Nephron progenitor cell (in vitro differentiated cells): ENCODE results near the gene GLIPR2.
"Not testable (repeated sequence)": the region's sequence is repeated elsewhere in the genome, so short reads cannot be mapped to it uniquely, and the experiment has no call there.

Source experiments
- DNase-seq: peaks from one replicate; pipeline ENCODE4 v3.0.0; 2021
- H3K27ac Mint-ChIP-seq: 2 replicates; pipeline ENCODE4 v1.8.0; 2021; ENCODE audit warnings: mild to moderate bottlenecking, moderate library complexity, mixed read lengths
- H3K27me3 Mint-ChIP-seq: 2 replicates; pipeline ENCODE4 v1.8.0; 2021; ENCODE audit warnings: mild to moderate bottlenecking, low read depth, mixed read lengths; ENCODE audit not compliant: poor library complexity
- H3K36me3 Mint-ChIP-seq: 2 replicates; pipeline ENCODE4 v1.8.0; 2021; ENCODE audit warnings: low read depth, mixed read lengths
- H3K4me1 Mint-ChIP-seq: 2 replicates; pipeline ENCODE4 v1.8.0; 2021; ENCODE audit warnings: mixed read lengths
- H3K4me3 Mint-ChIP-seq: 2 replicates; pipeline ENCODE4 v1.8.0; 2021; ENCODE audit warnings: mild to moderate bottlenecking, moderate library complexity, mixed read lengths
- H3K9me3 Mint-ChIP-seq: 2 replicates; pipeline ENCODE4 v1.8.0; 2021; ENCODE audit warnings: mild to moderate bottlenecking, moderate library complexity, mixed read lengths
- TF ChIP-seq, protein P1 (sequence below): fragments of 200-600 bp; sonication (generic); IDR thresholded peaks from 2 replicates; pipeline ENCODE4 v1.5.0; 2021; ENCODE audit warnings: antibody characterized with exemption

The GLIPR2 gene

DNA sequence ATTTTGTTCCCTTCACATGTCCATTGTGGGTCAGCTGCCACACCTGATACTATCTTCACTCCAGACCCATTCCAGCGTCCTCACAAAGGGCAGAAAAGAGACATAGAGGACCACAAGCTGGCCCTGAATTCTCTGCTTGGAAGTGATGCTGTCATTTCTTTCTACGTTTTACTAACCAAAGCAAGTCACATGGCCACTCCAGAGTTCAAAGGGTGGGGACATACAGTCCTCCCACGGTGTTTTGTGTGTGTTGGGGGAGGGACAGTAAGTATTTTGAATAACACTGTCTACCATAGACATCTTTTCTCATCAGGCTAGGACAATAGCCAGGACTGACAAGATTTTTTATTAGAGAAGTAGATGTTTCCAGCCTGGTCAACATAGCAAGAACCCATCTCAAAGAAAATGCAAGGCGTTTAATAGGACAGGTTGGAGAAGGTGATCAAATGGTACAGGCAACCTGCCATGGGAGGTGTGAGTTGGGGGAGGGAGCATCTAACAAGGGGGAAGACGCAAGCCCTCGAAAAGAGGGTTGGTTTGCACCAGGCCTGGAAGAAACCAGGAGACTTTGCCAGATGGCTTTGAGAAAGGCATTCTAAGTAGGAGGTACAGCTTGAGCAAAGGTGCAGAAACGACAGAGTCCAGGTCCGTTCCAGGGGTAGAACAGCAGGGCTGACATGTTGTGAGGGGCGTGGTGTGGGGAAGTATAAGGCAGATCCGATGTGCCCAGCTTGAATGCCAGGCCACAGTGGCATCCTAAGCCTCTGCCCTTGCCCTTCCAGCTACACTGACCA, 11.3 kb upstream of the GLIPR2 start:
- Mint-ChIP-seq H3K27me3 (peaks cover 11% of the 10 kb centered on the region), H3K4me3 (no peak overlapping the region), H3K4me1 (peaks cover 15% of the 10 kb centered on the region), H3K27ac (no peak overlapping the region), H3K9me3 (no peaks in the 10 kb centered on the region), H3K36me3 (peaks cover 21% of the 10 kb centered on the region)
- TF ChIP-seq, protein P1, sequence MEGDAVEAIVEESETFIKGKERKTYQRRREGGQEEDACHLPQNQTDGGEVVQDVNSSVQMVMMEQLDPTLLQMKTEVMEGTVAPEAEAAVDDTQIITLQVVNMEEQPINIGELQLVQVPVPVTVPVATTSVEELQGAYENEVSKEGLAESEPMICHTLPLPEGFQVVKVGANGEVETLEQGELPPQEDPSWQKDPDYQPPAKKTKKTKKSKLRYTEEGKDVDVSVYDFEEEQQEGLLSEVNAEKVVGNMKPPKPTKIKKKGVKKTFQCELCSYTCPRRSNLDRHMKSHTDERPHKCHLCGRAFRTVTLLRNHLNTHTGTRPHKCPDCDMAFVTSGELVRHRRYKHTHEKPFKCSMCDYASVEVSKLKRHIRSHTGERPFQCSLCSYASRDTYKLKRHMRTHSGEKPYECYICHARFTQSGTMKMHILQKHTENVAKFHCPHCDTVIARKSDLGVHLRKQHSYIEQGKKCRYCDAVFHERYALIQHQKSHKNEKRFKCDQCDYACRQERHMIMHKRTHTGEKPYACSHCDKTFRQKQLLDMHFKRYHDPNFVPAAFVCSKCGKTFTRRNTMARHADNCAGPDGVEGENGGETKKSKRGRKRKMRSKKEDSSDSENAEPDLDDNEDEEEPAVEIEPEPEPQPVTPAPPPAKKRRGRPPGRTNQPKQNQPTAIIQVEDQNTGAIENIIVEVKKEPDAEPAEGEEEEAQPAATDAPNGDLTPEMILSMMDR, result no peak
- no peak for DNase-seq

DNA sequence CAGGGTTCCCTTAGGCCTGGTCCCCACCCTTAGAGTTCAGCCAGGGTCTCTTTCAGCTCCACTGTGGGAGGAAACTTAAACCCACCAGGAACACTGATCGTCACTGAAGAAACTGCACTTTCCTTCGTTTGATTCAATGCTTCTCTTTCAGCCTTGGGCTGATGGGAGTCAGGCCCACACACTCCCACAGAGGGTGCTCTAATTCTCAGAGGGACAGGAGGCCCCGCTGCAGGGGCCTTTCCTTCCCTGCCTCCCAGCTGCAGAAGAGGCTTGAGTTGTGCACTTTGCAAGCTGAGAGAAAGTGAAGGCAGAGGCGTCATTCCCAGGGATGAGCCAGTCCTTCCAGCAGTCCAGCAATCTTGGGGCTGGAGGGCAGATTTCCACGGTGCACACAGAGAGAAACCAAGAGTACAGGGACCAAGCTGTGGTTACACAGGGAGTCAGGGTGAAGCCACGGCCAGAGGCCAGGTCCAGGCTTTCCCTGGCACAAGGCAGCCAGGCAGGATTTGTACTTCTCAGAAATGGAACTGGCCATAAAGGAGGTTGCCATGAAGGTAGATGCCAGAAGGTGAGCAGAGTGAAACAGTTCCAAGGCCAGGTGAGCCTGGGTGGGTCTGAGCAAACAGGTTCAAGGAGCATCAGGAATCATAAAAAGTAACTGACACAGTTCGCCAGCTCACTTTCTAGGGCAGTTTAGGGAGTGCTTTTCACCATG, 10.4 kb upstream of the GLIPR2 start:
- TF ChIP-seq, protein P1, result no peak
- Mint-ChIP-seq H3K27ac (peak overlapping the region; percentile 64), H3K27me3 (peaks cover 12% of the 10 kb centered on the region), H3K36me3 (peaks cover 17% of the 10 kb centered on the region), H3K4me1 (peaks cover 15% of the 10 kb centered on the region), H3K9me3 (no peaks in the 10 kb centered on the region), H3K4me3 (no peak overlapping the region)
- DNase-seq, result no peak

DNA sequence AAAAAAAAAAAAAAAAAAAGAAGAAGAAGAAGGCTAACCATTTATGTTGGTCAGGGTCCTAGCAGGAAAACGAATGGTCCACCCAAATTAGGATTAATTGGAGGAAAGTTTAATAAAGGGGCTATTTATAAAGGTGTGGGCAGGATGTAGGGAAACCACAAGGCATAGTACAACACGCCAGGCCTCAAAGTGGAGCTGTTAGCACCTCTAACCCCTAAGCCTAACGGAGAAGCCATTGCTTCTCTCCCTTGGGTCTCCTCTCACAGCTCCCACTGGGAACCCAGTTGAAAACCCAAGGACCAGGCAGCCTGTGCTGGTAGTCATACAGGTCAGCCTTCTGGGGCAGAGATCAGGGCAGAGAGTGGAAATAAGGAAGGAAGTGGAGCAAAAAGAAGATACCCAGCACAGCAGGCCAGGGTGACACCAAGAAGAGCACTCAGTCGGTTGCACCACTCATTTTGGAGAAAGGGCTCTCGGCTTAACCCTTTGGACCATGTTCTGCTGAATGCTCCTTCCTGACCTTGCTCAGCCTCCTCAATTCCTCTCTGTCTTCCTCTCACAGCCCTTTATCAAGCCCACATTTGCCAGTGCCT, 8.8 kb upstream of the GLIPR2 start:
- TF ChIP-seq, protein P1, result no peak
- Mint-ChIP-seq H3K36me3 (peaks cover 4% of the 10 kb centered on the region), H3K4me1 (peaks cover 15% of the 10 kb centered on the region), H3K27ac (no peak overlapping the region), H3K4me3 (no peak overlapping the region), H3K9me3 (no peaks in the 10 kb centered on the region), H3K27me3 (peaks cover 28% of the 10 kb centered on the region)
- DNase-seq, result no peak

DNA sequence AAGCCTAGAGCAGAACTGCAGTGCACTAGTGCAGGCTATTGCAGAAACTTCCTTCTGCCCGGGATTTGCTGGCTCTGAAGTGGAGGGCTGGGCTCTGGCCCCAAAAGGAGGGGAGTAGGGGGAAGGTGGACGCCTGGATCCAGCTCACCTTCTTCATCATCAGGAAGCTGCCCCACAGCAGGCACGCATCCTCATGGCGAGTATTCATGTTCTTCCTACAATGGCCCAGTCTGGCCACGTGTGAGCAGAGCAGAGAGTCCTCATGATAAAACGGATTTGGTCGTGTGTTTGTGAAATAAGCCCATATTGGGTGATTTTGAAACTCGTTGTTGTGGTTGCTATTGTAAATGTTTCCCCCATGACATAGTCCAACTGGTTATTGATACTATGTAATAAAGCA, 8.2 kb upstream of the GLIPR2 start:
- Mint-ChIP-seq H3K4me1 (peaks cover 15% of the 10 kb centered on the region), H3K9me3 (no peaks in the 10 kb centered on the region), H3K27ac (no peak overlapping the region), H3K27me3 (peaks cover 33% of the 10 kb centered on the region), H3K36me3 (no peaks in the 10 kb centered on the region), H3K4me3 (no peak overlapping the region)
- TF ChIP-seq, protein P1, result no peak
- no peak for DNase-seq

DNA sequence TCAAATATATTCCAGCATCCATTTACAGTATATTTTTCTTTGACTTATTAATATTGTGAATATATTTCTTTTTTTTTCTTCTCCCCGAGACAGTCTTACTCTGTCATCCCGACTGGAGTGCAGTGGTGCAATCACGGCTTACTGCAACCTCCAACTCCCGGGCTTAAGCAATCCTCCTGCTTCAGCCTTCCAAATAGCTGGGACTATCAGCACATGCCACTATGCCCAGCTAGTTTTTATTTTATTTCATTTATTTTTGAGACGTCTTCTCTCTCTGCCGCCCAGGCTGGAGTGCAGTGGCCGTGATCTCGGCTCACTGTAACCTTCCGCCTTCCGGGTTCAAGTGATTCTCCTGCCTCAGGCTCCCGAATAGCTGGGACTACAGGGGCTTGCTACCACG, 7.4 kb upstream of the GLIPR2 start:
- no peak for DNase-seq
- TF ChIP-seq, protein P1, result no peak
- Mint-ChIP-seq H3K4me3 (no peak overlapping the region), H3K4me1 (peaks cover 15% of the 10 kb centered on the region), H3K36me3 (no peaks in the 10 kb centered on the region), H3K9me3 (no peaks in the 10 kb centered on the region), H3K27me3 (peaks cover 41% of the 10 kb centered on the region), H3K27ac (no peak overlapping the region)

DNA sequence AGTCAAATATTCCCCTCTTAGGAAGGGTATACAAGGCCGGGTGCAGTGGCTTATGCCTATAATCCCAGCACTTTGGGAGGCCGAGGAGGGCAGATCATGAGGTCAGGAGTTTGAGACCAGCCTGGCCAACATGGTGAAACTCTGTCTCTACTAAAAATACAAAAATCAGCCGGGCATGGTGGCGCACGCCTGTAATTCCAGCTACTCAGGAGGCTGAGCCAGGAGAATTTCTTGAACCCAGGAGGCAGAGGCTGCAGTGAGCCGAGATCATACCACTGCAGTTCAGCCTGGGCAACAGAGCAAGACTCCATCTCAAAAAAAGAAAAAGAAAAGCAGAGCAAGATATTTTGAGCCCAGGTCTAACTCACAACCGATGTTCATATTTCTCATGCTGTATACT, 4.9 kb upstream of the GLIPR2 start:
- H3K4me3 Mint-ChIP-seq, H3K9me3 Mint-ChIP-seq, H3K27ac Mint-ChIP-seq, DNase-seq, H3K36me3 Mint-ChIP-seq, H3K4me1 Mint-ChIP-seq: not testable (repeated sequence)
- peaks cover 58% of the 10 kb centered on the region for H3K27me3 Mint-ChIP-seq
